ENCODE measurements around the gene DPF1. TPM values are rescaled to one million over a fixed set of nuclear protein-coding genes. Genes with fewer than 3 reads are reported as not detected.
A peak's percentile ranks its signal among the peaks of the same experiment; 100 is the strongest.

DPF1 gene
- total RNA-seq, 1 donor from 2014 or later: 1.3 TPM

- no peak for TF ChIP-seq CTCF (conservative IDR thresholded peaks at IDR 0.05; ENCODE audit: low read depth, low read length)
- DNase-seq (ENCODE audit: low read depth): no peak
- no peak overlapping the region for H3K4me3 ChIP-seq (ENCODE audit: low read depth, low read length)
These were observed 5.8 kb downstream of the DPF1 start for GRCh38 chr19:38218204-38218603.

DNA sequence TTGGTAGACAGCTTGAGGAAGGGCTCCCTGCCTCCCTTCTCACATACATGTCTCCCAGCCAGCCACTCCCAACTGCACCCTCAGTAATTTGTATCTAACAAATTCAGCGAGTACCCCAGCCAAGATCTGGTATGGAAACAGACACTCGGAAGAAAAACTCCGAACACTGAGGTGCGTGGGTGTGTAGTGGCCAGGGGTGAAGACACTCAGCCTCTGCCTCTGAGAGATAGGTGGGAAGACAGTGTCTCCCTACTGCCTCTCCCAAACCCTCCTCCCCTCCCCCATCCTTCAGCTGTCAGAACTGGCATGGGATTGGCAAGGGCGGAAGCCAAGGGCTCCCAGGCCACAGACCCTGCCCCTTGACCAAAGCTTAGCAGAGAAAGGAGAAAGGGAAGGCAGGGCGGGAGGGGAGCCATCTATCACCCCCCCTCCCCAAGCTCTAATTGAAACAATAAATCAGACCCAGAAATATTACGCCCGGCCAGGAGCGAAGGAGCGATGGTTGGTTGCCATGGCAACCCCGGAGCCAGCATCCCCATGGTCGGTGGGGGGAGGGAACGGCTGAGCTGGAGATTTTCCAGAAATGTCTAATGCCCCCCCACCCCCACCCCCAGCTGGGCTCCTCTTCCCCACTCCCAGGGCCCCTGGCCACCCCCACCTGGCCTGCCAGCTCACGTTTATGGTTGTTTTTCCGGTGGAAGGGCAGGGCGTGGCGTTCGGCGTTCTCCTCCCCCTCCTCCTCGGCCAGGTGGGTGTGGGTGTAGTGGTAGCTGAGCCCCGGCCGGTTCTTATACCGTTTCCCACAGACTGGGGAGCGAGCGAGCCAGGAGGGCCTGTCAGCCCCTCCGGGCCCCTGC is 7.0 kb downstream of the DPF1 start:
- no peak for TF ChIP-seq CTCF (conservative IDR thresholded peaks at IDR 0.05; ENCODE audit: low read depth, low read length)
- no peak overlapping the region for H3K4me3 ChIP-seq (ENCODE audit: low read depth, low read length)
- DNase-seq (ENCODE audit: low read depth): no peak

- no peak for TF ChIP-seq CTCF (conservative IDR thresholded peaks at IDR 0.05; ENCODE audit: low read depth, low read length)
- H3K4me3 ChIP-seq (ENCODE audit: low read depth, low read length): no peak overlapping the region
- peak; percentile 31 for DNase-seq (ENCODE audit: low read depth)
These were observed 10.0 kb downstream of the DPF1 start for GRCh38 chr19:38213911-38214625.

DNA sequence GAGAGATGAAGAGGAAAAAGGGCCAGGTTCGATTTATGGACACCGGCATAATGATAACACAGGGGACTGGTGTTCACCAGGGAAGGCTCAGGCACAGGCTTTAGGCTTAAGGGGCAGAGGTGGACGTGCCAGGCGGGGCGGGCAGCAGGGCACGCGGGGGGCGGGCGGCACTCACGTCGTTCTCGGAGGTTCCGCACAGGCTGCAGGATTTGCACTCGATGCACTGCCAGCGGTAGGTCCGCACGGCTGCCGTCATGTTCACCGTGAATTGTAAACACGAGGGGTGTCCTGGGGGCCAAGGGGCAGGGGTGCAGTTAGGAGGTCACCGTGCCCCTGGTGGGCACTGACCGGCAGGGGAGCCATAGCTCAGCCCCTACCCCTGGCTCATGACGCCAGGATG is 10.6 kb downstream of the DPF1 start:
- no peak for TF ChIP-seq CTCF (conservative IDR thresholded peaks at IDR 0.05; ENCODE audit: low read depth, low read length)
- H3K4me3 ChIP-seq (ENCODE audit: low read depth, low read length): no peak overlapping the region
- no peak for DNase-seq (ENCODE audit: low read depth)

- no peak for DNase-seq (ENCODE audit: low read depth)
- H3K4me3 ChIP-seq (ENCODE audit: low read depth, low read length): no peak overlapping the region
- no peak for TF ChIP-seq CTCF (conservative IDR thresholded peaks at IDR 0.05; ENCODE audit: low read depth, low read length)
These were observed 12.3 kb downstream of the DPF1 start for GRCh38 chr19:38211766-38212165.

DNA sequence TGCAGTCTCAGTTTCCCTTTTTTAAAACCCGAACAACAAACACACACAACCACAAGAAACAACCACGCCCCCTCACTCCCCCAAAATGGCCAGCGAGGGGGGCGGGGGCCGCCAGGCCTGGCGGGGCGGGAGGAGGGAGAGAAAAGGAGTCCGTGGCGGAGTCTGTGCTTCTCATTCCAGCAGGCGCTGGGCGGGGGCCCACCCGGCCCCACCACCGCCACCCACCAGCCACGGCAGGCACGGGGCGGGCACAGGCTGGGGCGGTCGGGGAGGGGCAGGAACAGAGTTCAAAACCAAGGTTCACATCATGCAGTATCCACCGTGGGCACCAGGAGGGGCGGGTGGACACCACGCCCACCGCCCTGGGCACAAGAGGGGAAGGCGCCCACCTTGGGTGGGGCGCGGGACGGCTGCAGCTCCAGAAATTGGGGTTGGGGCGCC is 12.9 kb downstream of the DPF1 start:
- TF ChIP-seq CTCF (conservative IDR thresholded peaks at IDR 0.05; ENCODE audit: low read depth, low read length): peak; percentile 16
- no peak for DNase-seq (ENCODE audit: low read depth)
- no peak overlapping the region for H3K4me3 ChIP-seq (ENCODE audit: low read depth, low read length)
